ENCODE measurements around the gene PRRC1. TPM values are rescaled to one million over a fixed set of nuclear protein-coding genes. Genes with fewer than 3 reads are reported as not detected.

The PRRC1 gene
- total RNA-seq, 1 donor from 2014 or later, result 85.8 TPM

DNA sequence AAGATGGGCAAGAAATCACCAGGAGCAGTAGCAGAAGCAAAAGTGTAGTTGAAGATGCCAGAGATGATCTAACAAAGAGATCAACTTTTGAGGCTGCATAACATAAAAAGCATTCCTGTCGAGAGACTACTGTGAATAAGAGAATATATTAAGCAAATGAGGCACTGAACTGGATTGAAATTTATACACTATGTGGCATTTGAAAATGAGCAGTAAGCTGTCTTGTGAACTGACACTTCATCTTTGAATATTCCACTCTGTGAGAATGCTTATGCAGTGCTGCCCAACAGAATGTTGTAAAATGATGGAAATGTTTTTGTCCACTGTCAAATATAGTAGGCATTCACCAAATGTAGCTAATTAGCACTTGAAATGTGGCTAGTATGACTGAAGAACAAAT is 18.9 kb upstream of the PRRC1 start:
- no peaks in the 10 kb centered on the region for H3K9me3 Mint-ChIP-seq
- H3K4me3 Mint-ChIP-seq, result no peak overlapping the region
- H3K27me3 Mint-ChIP-seq (ENCODE audit: low read depth), result peaks cover 50% of the 10 kb centered on the region

DNA sequence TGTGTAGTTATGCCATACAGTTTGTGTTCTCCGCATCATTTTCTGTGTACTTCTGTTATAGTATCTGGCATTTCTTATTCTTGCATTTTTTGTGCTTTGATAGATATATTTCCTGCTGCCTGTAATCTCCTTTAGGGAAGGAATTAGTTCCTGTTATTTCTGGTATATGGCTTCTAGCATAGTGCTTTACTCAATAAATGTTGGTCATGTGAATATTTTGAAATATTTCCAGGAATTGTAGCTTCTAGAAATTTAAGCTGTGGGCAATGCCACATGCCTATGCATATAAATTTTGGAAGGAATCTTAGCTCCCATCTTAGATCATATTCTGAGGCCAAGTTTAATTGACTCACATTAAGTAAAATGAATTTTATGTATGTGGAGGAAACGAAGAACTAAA is 11.5 kb upstream of the PRRC1 start:
- no peaks in the 10 kb centered on the region for H3K9me3 Mint-ChIP-seq
- no peaks in the 10 kb centered on the region for H3K36me3 Mint-ChIP-seq
- no peak for DNase-seq (ENCODE audit: low spot score in 2 of 2, unreplicated experiment in 2 of 2)
- no peak for TF ChIP-seq CTCF (IDR thresholded peaks at IDR 0.05; ENCODE audit: unreplicated experiment)
- H3K4me1 Mint-ChIP-seq, result no peaks in the 10 kb centered on the region
- peaks cover 21% of the 10 kb centered on the region for H3K27me3 Mint-ChIP-seq (ENCODE audit: low read depth)
- no peak overlapping the region for H3K4me3 Mint-ChIP-seq
- no peak overlapping the region for H3K27ac Mint-ChIP-seq

More for the DNA sequence above, 18.9 kb upstream of the PRRC1 start:
- Mint-ChIP-seq H3K27ac (no peak overlapping the region), H3K4me1 (no peaks in the 10 kb centered on the region), H3K36me3 (no peaks in the 10 kb centered on the region)
- DNase-seq (ENCODE audit: low spot score in 2 of 2, unreplicated experiment in 2 of 2), result no peak
- no peak for TF ChIP-seq CTCF (IDR thresholded peaks at IDR 0.05; ENCODE audit: unreplicated experiment)

DNA sequence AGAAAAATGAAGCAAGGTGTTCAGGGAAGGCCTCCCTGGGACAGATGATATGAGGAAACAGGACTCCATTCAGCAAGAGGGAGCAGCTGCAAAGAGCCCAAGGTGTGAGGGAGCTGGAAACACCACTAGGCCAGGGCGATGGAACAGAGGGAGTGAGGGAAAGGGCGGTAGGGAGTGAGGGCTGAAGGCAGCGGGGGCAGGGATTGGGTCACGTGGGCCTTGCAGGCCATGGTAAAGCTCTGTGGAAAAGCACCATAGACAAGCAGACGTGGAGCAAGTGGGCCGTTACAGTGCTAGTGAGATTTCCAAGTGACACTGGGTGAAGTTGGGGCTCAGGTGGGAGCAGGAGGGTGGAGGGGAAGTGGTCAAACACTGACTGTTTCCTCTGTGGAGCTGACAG is 10.8 kb upstream of the PRRC1 start:
- Mint-ChIP-seq H3K27ac (no peak overlapping the region), H3K4me1 (no peaks in the 10 kb centered on the region), H3K36me3 (no peaks in the 10 kb centered on the region), H3K9me3 (no peaks in the 10 kb centered on the region), H3K27me3 (ENCODE audit: low read depth) (peaks cover 24% of the 10 kb centered on the region), H3K4me3 (no peak overlapping the region)
- TF ChIP-seq CTCF (IDR thresholded peaks at IDR 0.05; ENCODE audit: unreplicated experiment), result no peak
- no peak for DNase-seq (ENCODE audit: low spot score in 2 of 2, unreplicated experiment in 2 of 2)

GRCh38 chr5:127508644-127509373 is 8.6 kb upstream of the PRRC1 start:
- no peak for DNase-seq (ENCODE audit: low spot score in 2 of 2, unreplicated experiment in 2 of 2)
- H3K36me3 Mint-ChIP-seq, result no peaks in the 10 kb centered on the region
- H3K4me1 Mint-ChIP-seq, result no peaks in the 10 kb centered on the region
- peaks cover 30% of the 10 kb centered on the region for H3K27me3 Mint-ChIP-seq (ENCODE audit: low read depth)
- no peak overlapping the region for H3K4me3 Mint-ChIP-seq
- H3K27ac Mint-ChIP-seq, result no peak overlapping the region
- TF ChIP-seq CTCF (IDR thresholded peaks at IDR 0.05; ENCODE audit: unreplicated experiment), result no peak
- no peaks in the 10 kb centered on the region for H3K9me3 Mint-ChIP-seq

DNA sequence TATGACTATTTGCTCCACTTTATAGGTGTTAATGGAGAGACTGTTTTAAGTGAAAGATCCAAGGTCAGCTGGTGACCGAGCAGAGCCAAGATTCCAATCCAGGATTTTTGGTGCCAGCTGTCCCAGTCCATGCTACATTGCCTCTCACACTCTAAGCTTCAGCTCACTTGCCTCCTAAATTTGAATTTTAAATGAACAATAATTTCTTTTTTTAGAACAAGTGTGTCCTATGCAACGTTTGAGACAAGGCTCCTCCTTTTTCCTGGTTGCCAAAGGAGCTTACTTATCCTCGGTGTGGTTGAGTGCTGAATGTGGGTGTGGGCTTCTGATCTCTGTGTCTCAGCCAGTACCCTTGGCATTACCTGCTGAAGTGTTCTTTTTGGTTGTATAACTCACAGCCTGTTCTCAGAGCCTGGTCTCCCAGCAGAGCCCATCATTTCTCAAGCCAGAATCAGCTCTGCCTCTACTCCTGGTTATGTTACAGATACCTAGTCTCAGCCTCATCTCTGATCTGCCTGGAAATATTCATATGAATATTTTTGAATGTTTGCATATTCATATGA is 4.0 kb upstream of the PRRC1 start:
- peaks cover 5% of the 10 kb centered on the region for H3K4me1 Mint-ChIP-seq
- no peak for DNase-seq (ENCODE audit: low spot score in 2 of 2, unreplicated experiment in 2 of 2)
- TF ChIP-seq CTCF (IDR thresholded peaks at IDR 0.05; ENCODE audit: unreplicated experiment), result no peak
- H3K4me3 Mint-ChIP-seq, result no peak overlapping the region
- peaks cover 18% of the 10 kb centered on the region for H3K27me3 Mint-ChIP-seq (ENCODE audit: low read depth)
- H3K27ac Mint-ChIP-seq, result no peak overlapping the region
- no peaks in the 10 kb centered on the region for H3K36me3 Mint-ChIP-seq
- no peaks in the 10 kb centered on the region for H3K9me3 Mint-ChIP-seq

Data from mesothelial cell of epicardium (in vitro differentiated cells).